ENCODE measurements around the gene DGCR6.

GRCh38 chr22:18931905-18932652 lies 26.0 kb downstream of the DGCR6 start:
- TF ChIP-seq CTCF (IDR thresholded peaks at IDR 0.05) (no peak), POLR2A (IDR thresholded peaks at IDR 0.05) (no peak)
